CD4-positive, alpha-beta T cell (primary cell): ENCODE data around the gene ELMO2. TPM values are rescaled to one million over a fixed set of nuclear protein-coding genes. Genes with fewer than 3 reads are reported as not detected.

ENCODE experiments used
- ATAC-seq: fragments of 200-7000 bp; cut with Tn5 transposase; one replicate; pipeline ENCODE4 v1.10.0; 2022; ENCODE audit warnings: mild to moderate bottlenecking; ENCODE audit not compliant: poor library complexity
- CTCF ChIA-PET: fragments of 350-600 bp; sonication (Branson Sonifier 250); formaldehyde crosslinking; loops from one replicate; lab custom pipeline; 2021; ENCODE audit warnings: antibody characterized with exemption, inconsistent platforms; lab: Charles Lee
- POLR2A ChIA-PET: fragments of 350-600 bp; sonication (Branson Sonifier 250); formaldehyde crosslinking; loops from one replicate; lab custom pipeline; 2021; ENCODE audit warnings: antibody characterized with exemption, inconsistent platforms; lab: Charles Lee
- DNase-seq, 14 experiments: peaks; one replicate each; pipeline ENCODE4 v3.0.0-alpha.2; 2013 to 2020; ENCODE audit warnings: mixed read lengths in 2 of 14
- H3K27ac ChIP-seq, 2 donors: one replicate each; pipeline versions ENCODE4 v1.5.1 to v1.7.0; 2013; ENCODE audit warnings: low read length in 2 of 2, low read depth in 1 of 2, mild to moderate bottlenecking in 1 of 2
- H3K27me3 ChIP-seq, 2 experiments: 1 replicate in 1 of 2; 2 replicates in 1 of 2; pipeline versions ENCODE4 v1.6.1 to v1.7.0; 2013; ENCODE audit warnings: low read length in 2 of 2, control low read depth in 1 of 2, mild to moderate bottlenecking in 1 of 2, moderate library complexity in 1 of 2; ENCODE audit not compliant: insufficient read depth in 2 of 2, control insufficient read depth in 1 of 2
- H3K36me3 ChIP-seq: one replicate; pipeline ENCODE4 v1.6.1; 2013; ENCODE audit warnings: low read length, control low read depth; ENCODE audit not compliant: insufficient read depth
- H3K4me1 ChIP-seq: one replicate; pipeline ENCODE4 v1.6.1; 2013; ENCODE audit warnings: low read length, control low read depth; ENCODE audit not compliant: insufficient read depth
- H3K4me3 ChIP-seq: one replicate; pipeline ENCODE4 v1.5.1; 2013; ENCODE audit warnings: mild to moderate bottlenecking, low read length, moderate library complexity
- H3K9me3 ChIP-seq, 2 experiments: 1 replicate in 1 of 2; 2 replicates in 1 of 2; pipeline versions ENCODE4 v1.6.1 to v1.7.0; 2013; ENCODE audit warnings: low read length in 2 of 2, mild to moderate bottlenecking in 2 of 2, control low read depth in 1 of 2, moderate library complexity in 1 of 2; ENCODE audit not compliant: control insufficient read depth in 1 of 2, insufficient read depth in 1 of 2
- H3K27ac Mint-ChIP-seq: one replicate; pipeline ENCODE4 v1.8.0; 2020; ENCODE audit warnings: mixed read lengths
- H3K27me3 Mint-ChIP-seq: one replicate; pipeline ENCODE4 v1.8.0; 2021; ENCODE audit warnings: mixed read lengths
- H3K36me3 Mint-ChIP-seq: one replicate; pipeline ENCODE4 v1.8.0; 2021; ENCODE audit warnings: low read depth, mixed read lengths
- H3K4me1 Mint-ChIP-seq: one replicate; pipeline ENCODE4 v1.8.0; 2021; ENCODE audit warnings: low read depth, mixed read lengths
- H3K4me3 Mint-ChIP-seq: one replicate; pipeline ENCODE4 v1.8.0; 2020; ENCODE audit warnings: mild to moderate bottlenecking, mixed read lengths
- H3K9me3 Mint-ChIP-seq: one replicate; pipeline ENCODE4 v1.8.0; 2020; ENCODE audit warnings: mixed read lengths
- CTCF ChIP-seq: fragments of 200-600 bp; IDR thresholded peaks from one replicate; pipeline ENCODE4 v1.8.0; 2022; ENCODE audit warnings: antibody characterized with exemption, mild to moderate bottlenecking
- intact Hi-C, 2 experiments: fragments of 100-400 bp; cut with DNase I in 1 of 2; cut with micrococcal nuclease in 1 of 2; formaldehyde crosslinking; loops; one replicate each; pipeline versions ENCODE4 v1.15.1 to v1.9.0; 2023 to 2025; cut with DNase I, micrococcal nuclease
- total RNA-seq, 174 experiments: library from RNA in 2 of 174; stranded (reverse) in 2 of 174; gene quantifications; one replicate each; pipeline ENCODE4 v1.2.3 and lab custom pipeline; 2021 to 2026

Gene ELMO2
- total RNA-seq, 2 experiments from 2014 or later: 85.6 TPM

GRCh38 chr20:46316984-46317684 lies 89.3 kb downstream of the ELMO2 start:
- no peaks in the 10 kb centered on the region for H3K36me3 ChIP-seq
- peaks cover 47 to 62% of the 10 kb centered on the region in 2 experiments for H3K27me3 ChIP-seq
- ChIA-PET POLR2A (no interaction called here), CTCF (no interaction called here)
- H3K4me1 Mint-ChIP-seq: peaks cover 3% of the 10 kb centered on the region
- peaks cover 0 to 10% of the 10 kb centered on the region in 2 experiments for H3K9me3 ChIP-seq
- DNase-seq (no peak), ATAC-seq (no peak)
- no peak overlapping the region for H3K4me3 Mint-ChIP-seq
- H3K27ac Mint-ChIP-seq: no peak overlapping the region
- intact Hi-C loops: no loop called here
- no peak overlapping the region for H3K27ac ChIP-seq
- H3K9me3 Mint-ChIP-seq: no peaks in the 10 kb centered on the region
- no peak for TF ChIP-seq CTCF
- H3K36me3 Mint-ChIP-seq: no peaks in the 10 kb centered on the region
- H3K27me3 Mint-ChIP-seq: peaks cover 69% of the 10 kb centered on the region
- no peak overlapping the region for H3K4me3 ChIP-seq
- H3K4me1 ChIP-seq: peaks cover 8% of the 10 kb centered on the region

Other genes starting within 250 kb of the ELMO2 start
- gene CDH22, start 98.1 kb downstream of the ELMO2 start, total RNA-seq: not detected
- under 1 TPM; 0.19 to 0.28 TPM for gene ZNF334, start 106.9 kb upstream of the ELMO2 start, total RNA-seq
- not detected for gene OCSTAMP, start 144.0 kb upstream of the ELMO2 start, total RNA-seq
- gene SLC13A3, start 244.8 kb upstream of the ELMO2 start, total RNA-seq: under 1 TPM in 1 of 2 experiments, not detected in 1; 0.28 TPM